Right hindlimb (tissue), 1 donor: ENCODE measurements around the gene ZNF497.
"Not testable (repeated sequence)": the region's sequence is repeated elsewhere in the genome, so short reads cannot be mapped to it uniquely, and the experiment has no call there.

Source experiments
- DNase-seq: peaks from one replicate; pipeline ENCODE4 v3.0.0-alpha.2; 2018

Gene ZNF497

DNA sequence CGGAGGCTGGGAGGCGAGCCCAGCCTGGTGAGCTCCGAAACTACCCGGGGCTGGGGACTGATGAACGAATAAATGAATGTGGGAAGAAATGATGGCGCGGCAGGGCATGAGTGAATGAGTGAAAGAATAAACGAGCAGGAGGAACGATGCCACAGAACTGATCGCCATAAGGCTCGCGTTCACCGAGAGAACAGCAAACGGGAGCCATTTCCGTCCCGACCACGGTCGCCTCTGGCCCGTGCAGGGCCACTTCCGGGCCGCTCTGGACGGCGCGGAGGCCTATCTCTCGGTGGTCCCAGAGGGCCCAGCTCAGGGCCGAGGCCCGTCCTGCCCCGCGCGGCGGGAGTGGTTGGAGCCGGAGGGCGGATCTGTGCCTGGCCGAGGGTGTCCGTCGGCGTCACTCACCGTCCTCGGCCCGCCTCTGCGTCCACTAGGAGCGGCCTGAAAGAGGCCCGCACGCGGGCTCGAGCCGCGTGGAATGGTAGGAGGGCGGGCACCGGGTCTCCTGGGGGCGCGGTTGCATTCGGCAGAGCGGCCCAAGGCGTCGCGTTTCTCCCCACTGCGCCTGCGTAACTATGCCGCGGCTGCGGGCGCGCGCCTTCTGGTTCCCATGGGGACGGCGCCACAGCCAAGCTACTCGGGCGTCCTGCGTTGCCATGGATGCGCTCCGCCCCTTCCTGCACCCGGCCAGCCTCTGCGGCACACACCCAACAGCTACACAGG lies at the start of gene ZNF497:
TSS of gene ZNF497 (minus strand) at position 480 of the 723 bp plus-strand sequence. CDS start 5,116 bp downstream, outside the sequence.
- DNase-seq: peak; percentile 98

DNA sequence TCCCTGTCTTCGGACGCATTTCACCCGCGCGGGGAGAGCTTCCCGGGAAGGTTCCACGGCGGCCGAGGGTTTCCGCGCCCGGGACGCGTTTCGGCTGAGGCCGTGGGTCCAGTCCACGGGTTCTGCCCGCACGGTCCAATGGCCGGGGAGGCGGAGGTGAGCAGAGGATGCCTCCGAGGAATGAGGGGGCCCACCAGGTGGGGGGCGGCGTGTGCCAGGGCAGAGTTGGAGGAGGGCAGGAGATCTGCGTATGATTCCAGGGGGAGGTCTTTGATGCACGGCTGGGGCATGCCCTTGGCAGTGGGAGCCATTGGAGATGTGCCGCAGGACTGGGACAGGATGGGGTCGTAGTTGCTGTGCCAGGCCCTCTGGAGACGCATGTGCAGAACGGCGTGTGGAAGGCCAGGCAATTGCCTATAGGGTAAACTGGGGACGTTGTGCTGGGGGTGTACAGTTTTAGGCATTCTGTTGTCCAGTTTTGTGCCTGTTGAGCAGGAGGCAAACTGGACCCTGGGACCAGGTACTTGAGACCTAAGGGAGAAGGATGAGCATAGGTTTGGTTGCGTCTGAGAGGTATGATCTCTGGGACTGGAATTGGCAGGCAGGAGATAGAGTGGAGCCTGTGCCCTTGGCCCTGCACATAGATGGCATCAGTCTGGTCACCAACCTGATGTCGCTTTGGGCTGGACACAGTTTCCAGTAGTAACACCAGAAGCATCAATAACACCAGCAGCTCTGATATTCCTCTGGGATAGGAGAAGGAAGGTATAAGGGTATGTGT lies 46.6 kb upstream of the ZNF497 start:
- peak; percentile 41 for DNase-seq

- peak; percentile 98 for DNase-seq
Measured at GRCh38 chr19:58408152-58409009, 45.8 kb upstream of the ZNF497 start, which contains the start of gene ZNF584. ZNF584 (plus strand) TSS chr19:58408649; CDS start chr19:58409148, 499 bp downstream.

GRCh38 chr19:58407658-58408151 lies 45.2 kb upstream of the ZNF497 start:
- DNase-seq: peak; percentile 33

DNA sequence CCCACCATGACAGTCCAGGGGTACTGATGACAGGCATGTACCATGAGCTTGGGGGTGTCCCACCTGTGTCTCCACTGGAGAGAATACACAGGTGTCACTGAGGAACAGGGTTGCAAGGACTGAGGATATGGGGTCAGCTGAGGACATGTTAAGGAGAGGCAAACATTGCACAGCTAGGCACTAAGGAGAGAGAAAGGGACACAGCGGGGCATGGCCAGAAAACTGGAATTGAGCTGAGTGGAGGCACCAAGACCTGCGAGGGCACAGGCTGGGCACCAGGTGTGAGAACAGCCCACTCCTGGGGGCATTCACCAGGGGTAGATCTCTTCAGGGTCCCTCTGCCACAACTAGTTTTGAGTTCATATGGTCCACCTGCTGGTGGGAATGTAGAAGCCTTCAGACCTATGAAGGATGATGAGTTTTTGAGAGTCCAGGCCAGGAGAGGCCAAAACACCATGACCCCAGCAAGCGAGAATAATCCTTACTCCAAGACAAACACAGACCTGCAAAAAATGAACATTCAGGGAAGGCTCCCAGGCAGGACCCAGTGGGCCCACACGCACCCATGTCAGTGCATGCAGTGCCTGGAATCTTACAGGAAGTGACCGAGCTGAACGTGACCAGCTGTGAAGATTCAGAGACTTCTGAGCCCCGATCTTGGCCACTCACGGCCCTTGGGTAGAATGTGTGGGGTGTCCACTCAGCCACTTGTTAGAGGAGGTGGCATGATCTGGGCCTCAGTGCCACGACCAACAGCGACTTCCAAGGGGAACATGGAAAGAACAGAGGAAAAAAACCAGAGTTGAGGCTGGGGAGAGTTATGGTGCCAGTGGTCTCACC lies 44.5 kb upstream of the ZNF497 start:
- no peak for DNase-seq

DNA sequence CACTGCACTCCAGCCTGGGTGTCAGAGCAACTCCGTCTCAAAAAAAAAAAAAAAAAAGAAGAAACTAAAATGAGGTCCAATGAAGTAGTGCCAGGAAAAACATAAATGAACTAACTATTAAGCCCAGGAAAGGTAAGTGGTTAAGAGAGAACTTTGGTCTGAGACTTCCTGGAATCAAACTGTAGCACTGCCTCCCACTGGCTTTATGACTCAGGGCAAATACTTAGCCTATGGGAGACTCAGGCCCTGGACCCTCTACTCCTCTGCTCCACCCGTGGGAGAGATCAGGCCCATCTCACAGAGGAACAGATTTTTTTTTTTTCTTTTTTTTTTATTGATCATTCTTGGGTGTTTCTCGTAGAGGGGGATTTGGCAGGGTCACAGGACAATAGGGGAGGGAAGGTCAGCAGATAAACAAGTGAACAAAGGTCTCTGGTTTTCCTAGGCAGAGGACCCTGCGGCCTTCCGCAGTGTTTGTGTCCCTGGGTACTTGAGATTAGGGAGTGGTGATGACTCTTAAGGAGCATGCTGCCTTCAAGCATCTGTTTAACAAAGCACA lies 41.4 kb upstream of the ZNF497 start:
- not testable (repeated sequence) for DNase-seq

DNA sequence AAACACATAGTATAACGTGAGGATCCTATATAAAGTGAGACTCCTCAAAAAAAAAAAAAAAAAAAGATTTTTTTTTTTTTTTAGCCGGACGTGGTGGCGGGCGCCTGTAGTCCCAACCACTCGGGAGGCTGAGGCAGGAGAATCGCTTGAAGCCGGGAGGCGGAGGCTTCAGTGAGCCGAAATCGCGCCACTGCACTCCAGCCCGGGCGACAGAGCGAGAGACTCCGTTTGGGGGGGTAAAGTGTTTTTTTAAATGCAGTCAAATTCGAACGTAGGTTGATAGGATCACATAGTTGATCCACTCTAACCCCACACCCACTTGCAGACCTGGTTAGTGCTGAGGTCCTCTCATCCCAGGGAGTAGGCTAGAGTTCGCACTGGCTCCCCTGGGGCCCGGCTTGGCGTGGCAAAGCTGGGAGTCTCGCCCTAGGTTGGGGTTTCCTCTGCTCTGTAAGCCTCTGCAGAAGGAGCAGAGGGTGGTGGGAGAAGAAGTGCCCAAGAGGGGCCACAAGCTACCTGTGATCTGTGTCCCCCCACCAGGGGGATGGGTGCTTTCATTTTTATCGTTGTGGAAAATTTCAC lies 39.4 kb upstream of the ZNF497 start:
- DNase-seq: no peak

DNA sequence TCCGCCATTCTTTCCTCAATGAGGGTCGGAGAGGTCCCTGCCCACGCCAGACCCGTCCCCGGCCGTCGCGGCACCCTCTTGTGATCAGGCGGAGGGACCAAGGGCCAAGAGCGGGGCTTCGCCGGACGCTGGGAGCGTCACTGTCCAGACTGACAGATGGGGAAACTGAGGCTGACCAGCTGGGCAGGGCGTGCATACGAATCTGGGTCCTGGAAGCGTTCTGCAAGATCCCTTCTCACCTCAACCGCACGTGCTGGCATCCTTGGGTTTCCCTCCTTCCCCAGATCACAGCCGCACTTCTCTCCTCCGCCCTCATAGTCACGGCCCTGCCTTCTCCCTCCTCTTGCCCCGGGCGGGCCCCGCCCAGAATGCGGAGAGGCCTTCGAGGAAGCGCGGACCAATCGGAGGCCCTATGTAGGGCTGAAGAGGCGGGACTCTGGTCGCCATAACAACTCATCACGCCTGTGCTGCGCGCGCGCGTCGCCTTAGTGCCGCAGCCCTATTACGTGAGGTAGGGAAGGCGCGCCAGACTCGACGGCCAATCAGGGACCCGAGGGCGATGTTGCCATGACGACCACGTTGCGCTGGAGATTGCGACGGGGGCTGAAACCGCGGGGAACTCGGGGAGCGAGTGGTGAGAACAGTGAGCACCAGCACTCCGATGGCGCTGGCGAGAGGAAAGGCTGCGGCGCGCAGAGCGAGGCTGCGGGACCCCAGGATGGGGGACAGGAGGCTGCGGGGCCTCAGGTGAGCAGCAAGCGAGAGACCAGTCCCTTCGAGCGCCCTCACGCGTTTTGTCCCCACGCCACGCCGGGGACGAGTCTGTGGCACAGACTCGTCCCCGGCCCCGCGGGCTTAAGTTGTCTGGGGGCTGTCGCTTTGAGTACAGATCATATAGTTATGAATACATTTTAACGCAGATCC lies 38.6 kb upstream of the ZNF497 start:
- DNase-seq: peak; percentile 99

- DNase-seq: no peak
Measured at GRCh38 chr19:58400316-58400915, 37.9 kb upstream of the ZNF497 start.

DNA sequence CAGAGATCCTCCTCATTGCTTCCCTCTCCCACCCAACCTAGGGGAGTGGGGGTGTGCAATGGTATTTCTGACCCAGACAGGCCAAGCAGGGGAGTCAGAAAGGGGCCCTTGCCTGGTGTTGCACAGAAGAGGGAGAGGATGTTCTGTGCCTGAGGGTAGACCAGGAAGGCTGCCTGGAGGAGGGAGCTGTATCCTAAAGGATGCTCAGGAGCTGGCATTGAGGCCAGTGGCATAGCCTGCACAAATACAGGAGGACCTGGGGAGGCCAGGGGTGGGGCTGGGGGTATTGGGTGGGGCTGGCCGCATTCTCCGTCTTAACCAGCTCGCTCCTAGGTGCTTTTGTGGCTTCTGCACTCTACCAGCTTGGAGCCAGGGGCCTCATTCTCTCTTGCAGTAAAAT lies 37.4 kb upstream of the ZNF497 start:
- DNase-seq: no peak

DNA sequence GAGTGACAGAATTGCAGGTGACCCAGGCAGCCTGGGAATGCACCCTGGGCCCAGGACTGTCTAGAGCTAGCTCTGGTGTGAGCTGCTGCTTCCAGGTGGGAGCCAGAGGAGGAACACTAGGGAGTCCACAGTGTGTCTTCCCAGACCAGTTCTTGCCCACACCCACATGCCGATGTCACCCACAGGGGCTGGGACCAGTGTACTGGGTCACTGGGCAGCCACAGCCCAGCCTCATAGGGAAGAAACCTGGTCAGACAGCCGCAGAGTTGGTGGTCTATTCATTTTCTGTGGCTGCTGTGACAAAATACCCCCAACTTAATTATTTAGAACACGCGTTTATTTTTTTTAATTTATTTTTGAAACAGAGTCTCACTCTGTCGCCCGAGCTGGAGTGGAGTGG lies 36.0 kb upstream of the ZNF497 start:
- no peak for DNase-seq

DNA sequence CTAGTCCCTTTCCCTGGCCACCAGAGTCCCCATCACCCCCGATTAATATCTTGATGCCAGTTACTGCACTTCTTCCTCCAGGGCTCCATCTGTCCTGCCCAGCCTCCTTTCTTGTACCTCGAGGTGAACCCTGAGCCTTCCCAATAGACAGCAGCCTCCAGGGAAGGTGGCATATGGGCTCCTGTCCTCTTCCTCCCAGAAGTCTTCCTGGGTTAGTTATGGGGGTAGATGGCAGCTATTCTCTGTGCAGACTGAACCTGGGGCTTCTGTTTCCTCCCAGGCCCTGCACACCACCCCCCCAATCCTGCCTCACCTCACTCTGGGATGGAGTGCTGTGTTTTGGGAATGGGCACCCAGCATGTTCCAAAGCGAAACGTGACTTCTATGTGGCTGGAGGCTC lies 35.5 kb upstream of the ZNF497 start:
- DNase-seq: no peak

DNA sequence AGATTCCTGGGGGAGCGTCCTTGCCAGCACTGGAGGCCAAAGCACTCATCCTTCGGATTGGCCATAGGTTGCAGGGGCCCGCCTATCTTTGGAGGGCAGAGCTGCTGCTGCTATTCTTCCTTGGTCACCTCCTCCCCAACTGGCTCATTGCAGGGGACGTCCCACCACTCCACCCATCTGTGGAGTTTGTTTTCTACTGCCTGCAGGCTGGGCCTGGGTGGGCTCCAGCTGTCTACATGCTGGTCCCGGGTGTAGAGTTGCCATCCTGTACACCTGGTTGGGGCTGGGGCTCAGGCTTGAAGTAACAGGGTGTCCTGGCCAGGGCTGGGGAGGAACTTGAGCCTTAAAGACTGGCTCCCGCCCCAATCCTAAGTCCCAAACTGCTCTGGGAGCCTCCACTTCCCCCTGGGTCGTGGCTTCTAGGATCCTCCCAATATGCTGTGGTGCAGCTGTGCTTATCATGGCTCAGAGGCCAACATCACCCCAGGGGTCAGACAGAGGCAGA lies 35.0 kb upstream of the ZNF497 start:
- no peak for DNase-seq

GRCh38 chr19:58396691-58397532 lies 34.4 kb upstream of the ZNF497 start:
- DNase-seq: no peak

- peak; percentile 39 for DNase-seq
Measured at GRCh38 chr19:58395979-58396627, 33.6 kb upstream of the ZNF497 start.

DNA sequence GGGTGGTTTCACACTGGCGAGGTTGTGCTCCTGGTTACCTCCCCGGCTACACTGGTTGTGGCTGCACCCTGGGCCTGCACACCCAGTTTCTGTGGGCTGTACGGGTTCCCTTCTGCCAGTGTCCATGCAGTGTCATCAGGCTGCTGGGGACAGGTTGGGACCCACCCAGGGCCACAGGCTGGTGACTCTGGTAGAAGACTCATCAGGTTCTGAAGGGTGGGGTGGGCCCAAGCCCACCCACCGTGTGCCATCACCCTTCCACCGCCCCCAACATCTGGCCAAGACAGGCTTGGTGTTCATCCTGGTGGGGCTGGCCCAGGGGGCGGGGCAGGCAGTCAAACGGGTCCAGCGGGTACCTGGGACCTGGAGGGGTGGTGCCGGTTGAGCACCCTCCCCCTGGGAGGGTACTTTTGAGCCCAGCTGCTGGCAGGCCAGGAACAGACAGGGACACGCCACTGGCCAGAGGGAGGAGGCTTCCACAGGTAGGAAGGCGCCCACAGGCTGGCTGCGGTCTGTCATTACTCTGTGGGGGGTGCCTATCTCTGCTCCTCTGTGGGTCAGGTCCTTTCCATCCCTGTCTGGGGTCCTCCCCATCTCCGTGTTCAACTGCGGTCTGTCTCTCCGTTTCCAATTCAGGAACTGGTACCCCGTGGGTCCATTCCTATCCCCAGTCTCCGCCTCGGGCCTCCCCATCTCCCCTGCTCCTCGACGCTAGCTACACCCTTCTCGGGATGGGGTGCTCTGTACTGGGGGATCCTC lies 32.8 kb upstream of the ZNF497 start, which contains the start of gene RNF225:
TSS of gene RNF225 (plus strand) at position 437 of the 759 bp plus-strand sequence. CDS start 434 bp downstream, outside the sequence.
- no peak for DNase-seq

GRCh38 chr19:58394821-58395219 lies 32.3 kb upstream of the ZNF497 start:
- no peak for DNase-seq
